ENCODE measurements around the gene PLCB1.
"Not testable (repeated sequence)": the region's sequence is repeated elsewhere in the genome, so short reads cannot be mapped to it uniquely, and the experiment has no call there.

The PLCB1 gene

DNA sequence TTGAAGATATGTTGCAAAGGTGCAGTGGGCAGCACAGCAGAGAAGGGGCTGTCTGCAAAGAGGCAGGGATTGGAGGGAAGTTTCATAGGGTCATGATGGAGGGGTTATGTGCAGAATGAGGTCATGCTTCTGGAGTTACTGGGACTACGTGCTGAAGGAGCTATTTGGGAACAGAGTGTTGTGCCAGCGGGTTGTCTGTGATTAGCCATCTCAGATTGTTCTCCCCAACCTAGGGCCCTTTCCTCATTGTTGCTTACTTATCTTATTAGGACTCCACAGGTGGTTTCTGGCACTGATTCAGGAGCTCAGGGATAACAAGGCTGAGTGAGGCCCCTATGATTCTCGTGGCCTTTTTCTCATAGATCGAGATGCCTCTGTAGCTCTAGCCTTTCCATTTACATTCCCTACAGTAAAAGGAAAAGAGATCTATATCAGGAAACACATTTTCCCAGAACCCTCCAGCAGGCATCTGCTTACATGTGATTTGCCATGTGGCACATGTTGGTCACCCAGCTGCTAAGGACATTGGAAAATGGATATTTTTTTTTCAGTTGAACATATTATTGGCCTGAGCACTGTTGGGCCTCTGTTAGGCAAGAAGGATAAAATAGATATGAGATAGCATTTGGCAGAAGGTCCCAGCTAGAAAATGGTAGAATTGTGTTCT, 507.2 kb downstream of the PLCB1 start:
- DNase-seq (ENCODE audit: extremely low read depth in 1 of 2, low read depth in 1 of 2): no peak

DNA sequence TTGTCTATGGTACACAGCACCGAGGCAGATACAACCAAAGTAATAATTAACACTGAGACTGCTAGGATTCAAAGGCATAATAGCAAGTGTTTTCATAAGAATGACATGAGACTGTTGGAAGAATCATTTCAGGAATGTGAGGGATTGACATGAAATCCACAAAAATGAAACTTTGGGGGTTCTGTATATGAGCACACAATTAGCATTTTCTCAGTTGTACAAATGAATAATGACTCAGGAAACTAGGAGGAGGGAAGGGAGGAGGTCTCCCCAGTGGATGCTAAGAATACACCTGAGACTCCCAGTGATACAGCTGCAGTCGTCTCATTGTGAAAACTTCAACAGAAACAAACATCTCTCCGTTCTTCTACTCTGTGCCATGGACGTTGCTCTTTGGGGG, 508.4 kb downstream of the PLCB1 start:
- DNase-seq (ENCODE audit: extremely low read depth in 1 of 2, low read depth in 1 of 2): no peak

DNA sequence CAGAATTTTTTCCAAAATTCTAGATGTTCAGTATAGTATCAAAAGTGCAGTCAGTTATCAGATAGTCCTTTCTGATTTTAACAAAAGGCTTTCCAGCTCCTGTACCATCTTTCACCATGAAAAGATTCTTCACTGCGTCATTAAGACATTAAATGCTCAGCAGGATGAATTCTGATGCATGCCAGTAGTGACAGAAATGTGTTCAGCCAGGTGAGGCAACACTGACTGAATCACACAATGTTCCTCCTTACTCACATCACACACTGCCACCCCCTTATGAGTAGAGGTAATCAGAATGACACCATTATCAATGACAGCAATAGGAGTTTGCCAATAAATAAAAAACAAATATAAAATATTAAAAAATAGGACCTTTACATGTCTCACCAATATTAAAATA, 510.2 kb downstream of the PLCB1 start:
- DNase-seq (ENCODE audit: extremely low read depth in 1 of 2, low read depth in 1 of 2): no peak

DNA sequence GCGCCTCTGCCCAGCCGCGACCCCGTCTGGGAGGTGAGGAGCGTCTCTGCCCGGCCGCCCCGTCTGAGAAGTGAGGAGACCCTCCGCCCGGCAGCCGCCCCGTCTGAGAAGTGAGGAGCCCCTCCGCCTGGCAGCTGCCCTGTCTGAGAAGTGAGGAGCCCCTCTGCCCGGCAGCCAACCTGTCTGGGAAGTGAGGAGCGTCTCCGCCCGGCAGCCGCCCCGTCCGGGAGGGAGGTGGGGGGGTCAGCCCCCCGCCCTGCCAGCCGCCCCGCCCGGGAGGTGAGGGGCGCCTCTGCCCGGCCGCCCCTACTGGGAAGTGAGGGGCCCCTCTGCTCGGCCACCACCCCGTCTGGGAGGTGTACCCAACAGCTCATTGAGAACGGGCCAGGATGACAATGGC, 512.4 kb downstream of the PLCB1 start:
- not testable (repeated sequence) for DNase-seq (ENCODE audit: extremely low read depth in 1 of 2, low read depth in 1 of 2)

DNA sequence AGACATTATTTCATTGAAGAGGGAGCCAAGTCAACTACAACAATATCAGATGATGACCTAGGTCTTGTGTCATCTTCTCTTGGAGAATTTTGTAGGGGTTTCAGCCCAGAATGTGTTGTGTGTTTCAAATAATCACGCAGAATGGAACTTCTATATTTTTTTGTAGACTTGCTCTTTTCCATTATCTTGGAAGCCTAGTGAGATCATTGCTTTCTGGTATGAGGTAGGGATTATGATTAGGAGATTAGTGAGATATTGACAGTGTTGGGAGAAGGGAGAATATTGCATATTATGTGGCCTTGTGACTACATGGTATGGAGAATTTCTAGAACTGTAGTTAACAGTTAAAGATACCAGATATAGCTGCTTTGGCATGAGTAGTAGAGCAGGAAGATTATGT, 513.3 kb downstream of the PLCB1 start:
- no peak for DNase-seq (ENCODE audit: extremely low read depth in 1 of 2, low read depth in 1 of 2)

DNA sequence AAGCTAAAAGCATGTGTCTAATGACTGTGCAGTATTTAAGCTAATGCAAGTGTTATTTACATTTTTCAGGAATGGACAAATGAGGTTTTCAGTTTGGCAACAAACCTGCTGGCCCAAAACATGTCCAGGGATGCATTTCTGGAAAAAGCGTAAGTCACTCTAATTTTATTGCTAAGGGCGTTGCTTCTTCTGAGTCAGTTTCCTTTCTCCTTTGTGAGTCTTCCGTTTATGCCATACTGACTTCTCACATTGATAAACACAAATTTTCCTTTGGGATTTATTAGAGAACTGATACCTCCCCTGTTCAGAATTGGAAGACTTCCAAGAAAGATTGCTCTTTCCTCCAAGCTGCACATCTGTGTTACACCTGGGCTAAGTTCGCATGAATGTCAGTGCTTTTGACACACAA, 514.0 kb downstream of the PLCB1 start:
- DNase-seq (ENCODE audit: extremely low read depth in 1 of 2, low read depth in 1 of 2): no peak

DNA sequence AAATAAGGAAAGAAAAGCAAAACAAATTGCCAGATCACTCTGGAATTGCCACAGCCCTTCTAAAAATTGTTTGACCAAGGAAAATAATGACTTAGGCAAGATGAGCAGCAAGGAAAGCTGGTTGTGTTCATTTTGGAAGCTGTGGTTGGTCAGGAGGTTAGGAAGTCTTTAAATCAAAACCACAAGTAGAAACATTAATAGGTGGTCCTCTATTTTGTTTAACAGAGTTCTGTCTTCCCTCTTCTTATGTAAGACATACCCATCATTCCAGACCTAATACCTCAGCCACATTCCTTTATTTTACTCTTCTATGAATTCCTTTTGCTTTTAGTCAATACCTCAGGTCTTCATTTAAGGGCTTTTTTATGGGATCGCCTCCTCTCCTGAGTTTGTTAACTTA, 514.6 kb downstream of the PLCB1 start:
- no peak for DNase-seq (ENCODE audit: extremely low read depth in 1 of 2, low read depth in 1 of 2)

DNA sequence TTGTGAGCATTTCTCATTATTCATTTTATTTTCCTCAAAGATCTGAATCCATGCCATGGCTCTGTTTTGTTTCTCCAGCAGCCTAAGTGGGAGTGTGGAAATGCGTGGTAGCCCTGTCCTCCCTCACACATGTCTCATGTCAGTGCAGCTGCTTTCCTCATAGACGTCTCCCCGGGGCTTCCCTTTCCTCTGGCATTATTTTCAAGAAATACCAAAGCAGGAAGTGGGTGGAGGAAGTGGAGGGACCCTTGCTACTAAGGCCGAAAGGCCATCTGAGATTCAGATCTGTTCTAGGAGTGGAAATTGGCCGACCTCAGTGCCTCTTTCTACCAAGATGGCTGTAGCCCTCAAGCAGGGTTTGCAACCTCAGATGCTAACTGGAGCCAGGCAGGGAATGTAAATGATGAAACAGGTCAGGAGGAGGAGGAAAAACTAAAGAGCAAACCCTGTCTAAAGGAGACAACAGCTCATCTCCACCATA, 515.9 kb downstream of the PLCB1 start:
- DNase-seq (ENCODE audit: extremely low read depth in 1 of 2, low read depth in 1 of 2): no peak

DNA sequence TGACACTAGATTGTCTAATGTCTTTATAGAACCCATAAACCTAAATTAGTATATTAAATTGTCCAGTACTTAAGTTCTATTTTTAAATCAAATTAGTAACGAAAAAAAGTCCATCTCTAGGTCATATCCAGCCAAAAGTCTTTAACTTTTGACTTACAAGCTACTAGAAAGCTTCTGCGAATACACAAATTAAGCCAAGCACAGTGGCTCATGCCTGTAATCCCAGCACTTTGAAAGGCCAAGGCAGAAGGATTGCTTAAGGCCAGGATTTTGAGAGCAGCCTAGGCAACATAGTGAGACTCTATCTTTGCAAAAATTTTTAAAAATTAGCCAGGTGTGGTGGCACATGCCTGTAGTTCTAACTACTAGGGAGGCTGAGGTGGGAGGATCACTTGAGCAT, 516.4 kb downstream of the PLCB1 start:
- no peak for DNase-seq (ENCODE audit: extremely low read depth in 1 of 2, low read depth in 1 of 2)

DNA sequence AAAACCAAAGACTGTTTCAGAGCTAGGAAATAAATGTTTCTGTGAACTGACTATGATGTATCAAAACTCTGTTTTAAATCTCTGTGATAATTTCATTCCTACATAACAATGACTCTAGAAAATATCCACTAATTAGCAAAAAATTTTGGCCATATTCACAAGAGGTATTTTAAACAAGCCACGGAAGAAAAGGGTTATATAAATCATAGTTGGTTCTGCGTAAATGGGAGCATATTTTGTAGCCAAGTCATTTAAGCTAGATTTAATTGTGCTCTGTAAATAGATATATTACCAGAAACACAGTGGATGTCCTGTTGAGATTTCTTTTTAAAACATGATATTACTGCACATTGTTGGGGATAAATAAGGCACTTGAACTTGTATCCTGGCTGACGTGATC, 520.3 kb downstream of the PLCB1 start:
- no peak for DNase-seq (ENCODE audit: extremely low read depth in 1 of 2, low read depth in 1 of 2)

DNA sequence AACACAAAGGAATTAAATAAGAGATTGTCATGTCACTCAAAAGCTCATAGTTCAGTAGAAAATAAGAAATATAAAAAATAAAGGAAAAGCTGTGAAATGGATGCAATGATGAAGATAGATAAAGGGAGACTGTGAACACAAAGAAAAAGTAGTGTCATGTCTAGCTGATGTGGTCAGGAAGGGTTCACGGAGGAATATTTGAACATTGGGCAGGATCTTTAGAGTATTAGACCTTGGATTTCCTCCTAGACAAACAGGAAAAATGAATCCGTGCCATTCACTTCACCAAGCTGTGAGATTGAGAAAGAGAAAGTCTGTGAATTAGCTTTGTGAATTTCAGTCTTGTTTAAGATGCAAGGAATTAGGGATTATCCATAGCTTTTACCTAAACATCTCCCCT, 522.4 kb downstream of the PLCB1 start:
- no peak for DNase-seq (ENCODE audit: extremely low read depth in 1 of 2, low read depth in 1 of 2)

DNA sequence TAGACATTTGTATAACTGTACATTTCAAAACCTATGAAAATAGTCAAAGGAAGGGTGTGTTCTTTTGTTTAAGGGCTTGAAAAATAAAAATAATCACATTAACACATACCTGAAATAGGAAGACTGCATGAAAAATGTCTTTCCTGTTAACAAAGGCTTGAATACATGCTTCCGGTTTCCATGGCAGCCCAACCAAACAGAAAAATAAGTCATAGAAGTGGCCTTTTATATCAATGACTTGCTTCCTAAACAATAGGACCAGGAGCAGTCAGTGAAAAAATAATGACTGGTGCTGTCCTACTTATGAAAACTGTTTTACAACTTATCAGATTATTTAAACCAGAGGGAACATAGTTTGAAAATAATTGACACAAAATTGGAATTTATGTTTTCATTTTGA, 524.3 kb downstream of the PLCB1 start:
- no peak for DNase-seq (ENCODE audit: extremely low read depth in 1 of 2, low read depth in 1 of 2)

DNA sequence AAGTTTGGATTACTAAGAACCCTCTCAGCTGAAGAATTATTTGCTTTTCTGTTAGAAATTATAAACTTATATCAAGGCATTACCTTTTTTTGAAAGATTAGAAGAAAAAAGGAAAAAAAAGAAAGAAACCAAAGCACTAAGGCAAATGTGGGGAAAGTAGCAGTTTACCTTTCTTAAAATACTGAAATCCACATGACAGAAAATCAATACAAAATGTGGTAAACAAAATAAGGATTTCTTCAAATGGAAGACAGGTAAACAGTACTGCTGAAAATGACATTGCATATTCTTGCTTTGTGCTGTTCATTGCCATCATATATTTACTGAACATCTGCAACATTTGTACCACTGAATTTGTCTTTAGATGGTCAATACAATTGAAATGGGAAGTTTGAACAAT, 525.6 kb downstream of the PLCB1 start:
- DNase-seq (ENCODE audit: extremely low read depth in 1 of 2, low read depth in 1 of 2): no peak

DNA sequence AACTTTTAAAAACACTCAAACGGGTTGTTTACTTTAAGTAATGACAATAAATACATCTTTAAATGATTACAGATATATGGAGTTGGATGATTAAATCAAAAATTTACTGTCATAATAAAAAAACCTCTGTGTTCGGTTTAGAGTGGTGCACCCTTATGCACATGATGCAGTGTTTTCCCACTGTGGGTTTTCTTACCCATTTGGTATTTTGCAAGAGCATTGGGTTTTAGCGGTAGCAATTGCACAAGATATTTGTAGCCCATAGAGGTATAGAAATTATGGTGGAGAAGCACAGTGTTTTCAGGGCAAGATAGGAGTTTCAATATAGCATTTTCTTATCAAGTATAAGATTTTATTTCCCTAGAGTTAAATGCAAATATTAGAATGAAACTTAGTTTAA, 526.0 kb downstream of the PLCB1 start:
- no peak for DNase-seq (ENCODE audit: extremely low read depth in 1 of 2, low read depth in 1 of 2)

DNA sequence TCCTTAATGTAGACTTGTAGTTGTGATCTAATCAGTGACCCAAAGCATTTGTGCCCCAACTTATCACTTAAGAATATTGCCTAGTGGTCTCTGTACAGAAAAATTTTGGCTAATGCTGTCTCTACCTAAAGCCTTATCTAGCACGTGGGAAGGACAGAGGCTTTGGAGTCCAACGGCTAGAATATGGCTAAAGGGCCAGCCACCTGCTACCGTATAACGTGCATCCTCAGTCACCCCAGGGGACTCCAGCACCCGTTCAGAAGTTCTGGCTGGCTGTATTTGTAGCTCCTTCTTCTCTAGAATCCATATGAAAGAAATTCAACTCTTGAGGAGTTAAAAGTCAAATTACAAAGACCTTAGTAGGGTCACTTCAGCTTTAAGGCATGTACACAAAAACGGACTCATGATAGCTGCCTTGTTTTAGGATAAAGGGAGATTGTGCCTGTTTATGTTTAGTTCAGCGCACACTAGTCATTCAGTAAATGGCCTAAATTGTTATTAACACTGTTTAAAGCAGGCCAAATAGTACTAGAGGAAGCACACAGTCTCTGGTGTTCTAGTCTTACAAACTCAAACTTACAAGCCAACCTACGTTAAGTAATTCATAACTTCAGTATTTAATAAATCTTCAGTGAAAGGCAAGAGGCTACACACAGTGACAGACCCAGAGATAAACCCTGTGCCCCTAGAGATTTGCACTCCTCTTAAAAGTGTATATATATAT, 529.3 kb downstream of the PLCB1 start:
- DNase-seq (ENCODE audit: extremely low read depth in 1 of 2, low read depth in 1 of 2): no peak

DNA sequence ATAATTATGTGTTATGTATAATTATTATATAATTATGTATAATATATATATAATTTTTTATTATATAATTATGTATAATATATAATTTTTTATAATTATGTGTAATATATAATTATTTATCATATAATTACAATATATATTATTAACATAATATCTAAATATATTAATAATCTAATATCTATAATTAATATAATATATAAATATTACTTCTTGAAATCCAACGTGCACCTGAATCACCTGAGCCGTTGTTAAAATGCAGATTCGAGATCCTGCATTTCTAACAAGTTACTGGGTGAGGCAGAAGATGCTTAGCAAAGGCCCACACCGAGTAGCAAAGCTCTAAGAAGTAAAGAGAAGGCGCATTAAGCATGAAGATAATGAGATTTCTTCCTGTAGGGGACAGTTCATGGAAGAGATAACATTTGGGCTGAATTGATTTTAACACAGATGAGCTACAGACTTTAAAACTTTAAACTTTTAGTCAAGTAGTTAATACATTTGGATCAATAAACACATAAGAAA, 530.4 kb downstream of the PLCB1 start:
- no peak for DNase-seq (ENCODE audit: extremely low read depth in 1 of 2, low read depth in 1 of 2)

DNA sequence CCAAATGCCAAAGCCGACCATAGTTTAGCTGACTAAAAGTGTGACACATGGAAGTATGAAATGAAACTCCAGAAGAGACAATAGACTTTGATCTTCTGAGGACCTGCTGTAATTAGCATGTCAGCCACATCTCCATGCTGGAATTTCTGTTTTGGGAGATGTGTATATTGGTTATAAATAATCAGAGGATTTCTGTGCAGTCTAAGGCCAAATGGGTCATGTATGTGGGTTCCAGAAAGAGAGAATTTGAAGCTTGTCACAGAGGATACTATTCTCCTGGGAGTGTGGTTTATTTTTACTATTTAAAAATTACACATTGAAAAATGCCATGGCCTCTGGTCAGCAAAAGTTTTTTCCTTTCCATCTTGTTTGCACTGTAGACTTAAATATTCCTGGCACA, 531.4 kb downstream of the PLCB1 start:
- no peak for DNase-seq (ENCODE audit: extremely low read depth in 1 of 2, low read depth in 1 of 2)

DNA sequence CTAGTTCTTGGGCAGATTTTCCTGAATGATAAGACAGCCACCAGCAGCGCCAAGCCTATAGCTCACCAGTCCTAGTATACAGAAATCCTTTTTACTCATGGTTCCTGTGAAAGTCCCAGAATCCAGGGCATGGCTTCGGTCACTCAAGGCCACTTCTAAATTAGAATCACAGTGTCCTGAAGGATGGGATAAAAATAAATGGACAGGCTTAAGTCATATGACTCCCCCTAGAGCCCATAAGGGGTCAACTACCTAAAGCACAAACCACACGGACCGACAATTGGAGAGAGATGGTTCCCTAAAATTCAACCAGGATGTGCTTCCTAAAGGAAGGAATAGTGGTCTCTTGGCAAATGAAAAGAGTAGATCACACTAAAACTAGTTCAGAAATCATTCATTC, 532.7 kb downstream of the PLCB1 start:
- DNase-seq (ENCODE audit: extremely low read depth in 1 of 2, low read depth in 1 of 2): no peak

DNA sequence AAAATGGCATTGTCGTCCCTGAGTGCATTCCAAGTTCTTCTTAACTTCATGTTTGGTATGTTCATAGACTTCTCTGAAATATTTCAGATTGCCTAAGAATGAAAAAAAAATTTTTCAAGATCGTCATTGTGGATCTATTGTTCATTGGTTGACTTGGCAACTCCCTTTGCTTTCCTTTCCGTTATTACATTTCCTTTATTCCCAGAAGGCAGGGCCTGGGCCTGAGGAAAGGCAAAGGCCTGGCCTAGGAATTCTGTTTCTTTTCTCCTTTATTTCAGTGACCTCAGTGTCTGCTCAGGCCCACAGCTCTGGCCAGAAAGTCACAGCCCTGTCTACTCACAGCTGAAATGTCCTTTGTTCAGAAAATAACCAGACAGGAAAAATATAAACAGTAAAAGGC, 535.2 kb downstream of the PLCB1 start:
- DNase-seq (ENCODE audit: extremely low read depth in 1 of 2, low read depth in 1 of 2): no peak

DNA sequence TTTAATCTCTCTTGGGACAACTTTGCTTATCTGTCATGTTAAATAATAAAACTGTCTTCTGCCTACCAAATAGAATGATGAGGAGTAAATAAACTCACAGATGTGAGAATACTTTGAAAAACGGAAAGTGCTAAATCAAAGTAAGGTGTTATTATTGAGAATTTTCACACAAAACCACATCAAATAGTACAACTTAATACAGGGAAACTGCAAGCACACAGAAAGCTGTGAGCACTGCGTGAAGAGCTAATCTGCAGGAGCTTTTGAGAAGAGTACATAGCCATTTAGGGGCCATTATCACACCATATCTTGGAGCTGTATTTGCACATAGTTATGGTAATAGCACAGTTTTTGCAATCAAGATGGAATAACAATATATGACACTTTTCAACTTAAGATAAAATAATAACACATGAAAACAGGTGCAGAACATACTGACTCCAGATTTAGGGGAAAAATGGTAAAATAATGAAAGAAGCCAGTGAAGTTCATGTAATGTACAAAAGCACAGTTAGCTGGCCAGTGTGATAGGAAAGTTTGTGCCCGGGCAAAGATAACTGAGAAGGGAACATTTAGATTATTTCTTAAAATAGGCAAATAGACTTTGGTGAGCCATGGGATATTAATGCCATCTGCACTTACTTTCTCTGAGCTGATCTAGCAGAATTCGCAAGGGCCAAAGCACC, 538.3 kb downstream of the PLCB1 start:
- no peak for DNase-seq (ENCODE audit: extremely low read depth in 1 of 2, low read depth in 1 of 2)

DNA sequence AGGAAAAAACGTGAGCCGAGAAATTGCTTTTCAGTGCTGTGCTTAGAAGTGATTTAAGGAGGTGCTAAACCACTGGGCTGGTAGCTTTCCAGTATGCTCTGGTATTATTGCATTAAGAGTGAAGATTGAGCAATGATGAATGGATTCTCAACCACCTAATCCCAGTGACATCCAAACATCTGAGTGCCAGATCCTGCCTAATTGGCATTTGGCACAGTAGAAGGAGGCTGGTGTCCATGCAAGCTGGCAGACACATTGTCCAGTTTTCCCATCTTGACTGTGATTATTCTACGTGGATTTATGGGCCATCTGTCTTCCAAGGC, 538.8 kb downstream of the PLCB1 start:
- DNase-seq (ENCODE audit: extremely low read depth in 1 of 2, low read depth in 1 of 2): no peak

DNA sequence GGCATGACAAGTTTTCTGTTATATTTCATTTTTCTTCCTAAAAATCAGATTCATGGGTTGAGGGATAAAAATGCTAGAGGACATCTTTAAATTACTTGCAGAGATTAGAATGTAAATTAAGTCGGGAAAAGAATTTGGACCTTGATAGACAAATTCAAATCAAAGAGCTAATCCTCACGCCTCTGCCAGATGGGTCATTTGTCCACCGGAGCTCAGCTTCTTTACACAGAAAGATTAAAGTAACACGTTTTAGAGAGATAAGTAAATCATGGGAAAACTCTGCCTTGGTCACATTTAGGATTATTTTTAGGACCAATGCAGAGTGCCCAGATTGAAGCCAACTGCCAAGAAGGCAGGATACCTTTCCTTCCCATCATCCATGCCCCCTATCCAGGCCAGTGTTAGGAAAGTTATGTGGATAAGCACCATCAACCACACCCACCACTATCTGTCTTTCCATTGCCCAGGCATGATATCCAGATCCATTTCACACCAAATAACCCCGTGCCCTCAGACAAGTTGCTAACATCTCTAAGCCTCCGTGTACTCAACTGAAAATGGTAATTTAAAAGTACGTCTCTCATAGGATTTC, 539.4 kb downstream of the PLCB1 start:
- DNase-seq (ENCODE audit: extremely low read depth in 1 of 2, low read depth in 1 of 2): no peak
